ENCODE measurements around the gene SGMS1.

GRCh38 chr10:50467209-50467608 lies 156.5 kb downstream of the SGMS1 start:
- TF ChIP-seq POLR2A (IDR thresholded peaks at IDR 0.05; ENCODE audit: low read length) (no peak), GATA1 (IDR thresholded peaks at IDR 0.05; ENCODE audit: low read depth, low read length) (no peak)
